GM23338 (cell line): ENCODE results near the gene ATF4. TPM values are rescaled to one million over a fixed set of nuclear protein-coding genes. Genes with fewer than 3 reads are reported as not detected.

Source experiments
- ATAC-seq: fragments of 200-7000 bp; cut with Tn5 transposase; 3 replicates; pipeline ENCODE4 v1.9.1; 2020
- DNase-seq: peaks from one replicate; pipeline ENCODE4 v3.0.0-alpha.2; 2015; ENCODE audit warnings: low spot score
- H2AFZ ChIP-seq: fragments of 200-600 bp; sonication (generic); 2 replicates; pipeline ENCODE4 v1.8.0; 2016; ENCODE audit warnings: antibody characterized with exemption, mild to moderate bottlenecking, moderate library complexity
- H3F3A ChIP-seq: fragments of 200-600 bp; sonication (generic); replicated peaks from 2 replicates; pipeline ENCODE4 v1.8.0; 2017; ENCODE audit warnings: antibody characterized with exemption, mixed run types, low read depth
- H3K27ac ChIP-seq: fragments of 200-600 bp; sonication (generic); 2 replicates; pipeline ENCODE4 v1.6.1; 2016; ENCODE audit warnings: low read depth
- H3K27me3 ChIP-seq: fragments of 200-600 bp; sonication (generic); 2 replicates; pipeline ENCODE4 v1.8.0; 2016; ENCODE audit warnings: mild to moderate bottlenecking, mixed run types, moderate library complexity; ENCODE audit not compliant: insufficient read depth
- H3K36me3 ChIP-seq: fragments of 200-600 bp; sonication (generic); 2 replicates; pipeline ENCODE4 v1.8.0; 2016; ENCODE audit warnings: mild to moderate bottlenecking; ENCODE audit not compliant: insufficient read depth
- H3K4me1 ChIP-seq: fragments of 200-600 bp; sonication (generic); 2 replicates; pipeline ENCODE4 v1.8.0; 2016; ENCODE audit warnings: mild to moderate bottlenecking, moderate library complexity; ENCODE audit not compliant: insufficient read depth
- H3K4me2 ChIP-seq: fragments of 200-600 bp; sonication (generic); 2 replicates; pipeline ENCODE4 v1.7.1; 2017; ENCODE audit warnings: mixed run types
- H3K4me3 ChIP-seq: fragments of 200-600 bp; sonication (generic); 2 replicates; pipeline ENCODE4 v1.6.1; 2016; ENCODE audit warnings: mixed run types
- H3K79me2 ChIP-seq: fragments of 200-600 bp; sonication (generic); replicated peaks from 2 replicates; pipeline ENCODE4 v1.8.0; 2017; ENCODE audit warnings: mild to moderate bottlenecking; ENCODE audit not compliant: insufficient read depth
- H3K9me2 ChIP-seq: fragments of 200-600 bp; sonication (generic); 2 replicates; pipeline ENCODE4 v1.8.0; 2017; ENCODE audit not compliant: insufficient read depth
- H4K20me1 ChIP-seq: fragments of 200-600 bp; sonication (generic); replicated peaks from 2 replicates; pipeline ENCODE4 v1.8.0; 2017; ENCODE audit warnings: mild to moderate bottlenecking; ENCODE audit not compliant: insufficient read depth
- H3K27ac Mint-ChIP-seq: 2 replicates; pipeline ENCODE4 v1.8.0; 2020; ENCODE audit warnings: inconsistent platforms, mild to moderate bottlenecking, moderate library complexity, mixed read lengths
- H3K27me3 Mint-ChIP-seq: 3 replicates; pipeline ENCODE4 v1.8.0; 2022; ENCODE audit warnings: low read depth, mild to moderate bottlenecking, moderate library complexity, mixed read lengths, inconsistent platforms; ENCODE audit not compliant: insufficient read depth, poor library complexity
- H3K36me3 Mint-ChIP-seq: 3 replicates; pipeline ENCODE4 v1.8.0; 2021; ENCODE audit warnings: low read depth, mild to moderate bottlenecking, inconsistent platforms, moderate library complexity, mixed read lengths
- H3K4me1 Mint-ChIP-seq: 3 replicates; pipeline ENCODE4 v1.8.0; 2020; ENCODE audit warnings: mild to moderate bottlenecking, inconsistent platforms, mixed read lengths
- H3K4me3 Mint-ChIP-seq: 3 replicates; pipeline ENCODE4 v1.8.0; 2021; ENCODE audit warnings: moderate library complexity, mild to moderate bottlenecking, inconsistent platforms, mixed read lengths
- H3K9me3 Mint-ChIP-seq: 3 replicates; pipeline ENCODE4 v1.8.0; 2020; ENCODE audit warnings: moderate library complexity, mild to moderate bottlenecking, inconsistent platforms, mixed read lengths
- EZH2 ChIP-seq: fragments of 200-600 bp; sonication (generic); IDR thresholded peaks from one replicate; pipeline ENCODE4 v1.8.0; 2017; ENCODE audit warnings: antibody characterized with exemption, mild to moderate bottlenecking, low read depth; ENCODE audit not compliant: unreplicated experiment
- JUNB ChIP-seq: IDR thresholded peaks from one replicate; pipeline ENCODE4 v1.6.1; 2016; ENCODE audit warnings: antibody characterized with exemption; ENCODE audit not compliant: unreplicated experiment
- NANOG ChIP-seq: IDR thresholded peaks from 2 replicates; pipeline ENCODE4 v1.6.1; 2016; ENCODE audit warnings: antibody characterized with exemption, borderline replicate concordance
- ZNF114 ChIP-seq: fragments of 250-450 bp; sonication (Bioruptor Pico); IDR thresholded peaks from 2 replicates; pipeline ENCODE4 v1.5.0; 2020; ENCODE audit warnings: mild to moderate bottlenecking, moderate library complexity
- ZNF331 ChIP-seq: fragments of 250-450 bp; sonication (Bioruptor Pico); IDR thresholded peaks from 2 replicates; pipeline ENCODE4 v1.5.0; 2020; ENCODE audit warnings: low read depth, mild to moderate bottlenecking, moderate library complexity
- polyA plus RNA-seq: library from polyadenylated mRNA; unstranded; fragments of >200 nt; fragmentation: Nextera tagmentation; extraction: Ambion mirVana; gene quantifications from 2 replicates; pipeline ENCODE4 v1.2.1, GENCODE V29; 2016
- total RNA-seq: library from RNA; depleted of rRNA; stranded (reverse); fragments of >200 nt; shearing (Covaris generic); gene quantifications from 2 replicates; pipeline ENCODE4 v1.2.3, GENCODE V29; 2014
- TF ChIP-seq, protein P1 (sequence below): fragments of 250-450 bp; sonication (Bioruptor Pico); IDR thresholded peaks from 2 replicates; pipeline ENCODE4 v1.5.0; 2020; ENCODE audit warnings: mild to moderate bottlenecking, moderate library complexity
- TF ChIP-seq, protein P2 (sequence below): IDR thresholded peaks from 2 replicates; pipeline ENCODE4 v1.6.1; 2016; ENCODE audit warnings: antibody characterized with exemption
- TF ChIP-seq, protein P3 (sequence below), 2 experiments: fragments of 200-600 bp in 1 of 2; sonication (generic) in 1 of 2; conservative IDR thresholded peaks; 2 replicates each; pipeline versions ENCODE4 v1.5.1 to v1.6.1; 2016 to 2017; ENCODE audit warnings: antibody characterized with exemption in 2 of 2, low read depth in 2 of 2, mild to moderate bottlenecking in 2 of 2, moderate library complexity in 1 of 2

The ATF4 gene
- total and polyA plus RNA-seq, 2 experiments from 2014 or later, result 446 to 553 TPM

DNA sequence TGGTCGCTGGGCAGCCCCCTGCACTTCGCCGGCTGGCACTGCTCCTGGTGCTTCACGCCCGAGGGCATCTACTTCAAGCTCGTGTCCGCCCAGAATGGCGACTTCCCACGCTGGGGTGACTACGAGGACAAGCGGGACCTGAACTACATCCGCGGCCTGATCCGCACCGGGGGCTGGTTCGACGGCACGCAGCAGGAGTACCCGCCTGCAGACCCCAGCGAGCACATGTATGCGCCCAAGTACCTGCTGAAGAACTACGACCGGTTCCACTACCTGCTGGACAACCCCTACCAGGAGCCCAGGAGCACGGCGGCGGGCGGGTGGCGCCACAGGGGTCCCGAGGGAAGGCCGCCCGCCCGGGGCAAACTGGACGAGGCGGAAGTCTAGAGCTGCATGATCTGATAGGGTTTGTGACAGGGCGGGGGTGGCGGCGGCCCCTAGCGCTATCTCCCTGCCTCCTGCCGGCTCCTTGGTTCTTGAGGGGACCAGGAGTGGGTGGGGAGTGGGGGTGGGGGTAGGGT, 31.7 kb upstream of the ATF4 start:
- no peak for DNase-seq
- no peak overlapping the region for H3K27ac ChIP-seq
- no peaks in the 10 kb centered on the region for H3K4me1 ChIP-seq
- H3K9me3 Mint-ChIP-seq, result no peaks in the 10 kb centered on the region
- H3K4me3 Mint-ChIP-seq, result no peak overlapping the region
- no peaks in the 10 kb centered on the region for H3F3A ChIP-seq
- no peaks in the 10 kb centered on the region for H3K27me3 ChIP-seq
- H3K36me3 Mint-ChIP-seq, result no peaks in the 10 kb centered on the region
- no peaks in the 10 kb centered on the region; the same call in 1 of the 2 replicates for H4K20me1 ChIP-seq
- no peak overlapping the region for H3K4me3 ChIP-seq
- H3K36me3 ChIP-seq, result no peaks in the 10 kb centered on the region
- H2AFZ ChIP-seq, result no peak overlapping the region
- no peak for ATAC-seq
- H3K9me2 ChIP-seq, result no peaks in the 10 kb centered on the region
- H3K27me3 Mint-ChIP-seq, result peaks cover 5% of the 10 kb centered on the region
- TF ChIP-seq, protein P1, sequence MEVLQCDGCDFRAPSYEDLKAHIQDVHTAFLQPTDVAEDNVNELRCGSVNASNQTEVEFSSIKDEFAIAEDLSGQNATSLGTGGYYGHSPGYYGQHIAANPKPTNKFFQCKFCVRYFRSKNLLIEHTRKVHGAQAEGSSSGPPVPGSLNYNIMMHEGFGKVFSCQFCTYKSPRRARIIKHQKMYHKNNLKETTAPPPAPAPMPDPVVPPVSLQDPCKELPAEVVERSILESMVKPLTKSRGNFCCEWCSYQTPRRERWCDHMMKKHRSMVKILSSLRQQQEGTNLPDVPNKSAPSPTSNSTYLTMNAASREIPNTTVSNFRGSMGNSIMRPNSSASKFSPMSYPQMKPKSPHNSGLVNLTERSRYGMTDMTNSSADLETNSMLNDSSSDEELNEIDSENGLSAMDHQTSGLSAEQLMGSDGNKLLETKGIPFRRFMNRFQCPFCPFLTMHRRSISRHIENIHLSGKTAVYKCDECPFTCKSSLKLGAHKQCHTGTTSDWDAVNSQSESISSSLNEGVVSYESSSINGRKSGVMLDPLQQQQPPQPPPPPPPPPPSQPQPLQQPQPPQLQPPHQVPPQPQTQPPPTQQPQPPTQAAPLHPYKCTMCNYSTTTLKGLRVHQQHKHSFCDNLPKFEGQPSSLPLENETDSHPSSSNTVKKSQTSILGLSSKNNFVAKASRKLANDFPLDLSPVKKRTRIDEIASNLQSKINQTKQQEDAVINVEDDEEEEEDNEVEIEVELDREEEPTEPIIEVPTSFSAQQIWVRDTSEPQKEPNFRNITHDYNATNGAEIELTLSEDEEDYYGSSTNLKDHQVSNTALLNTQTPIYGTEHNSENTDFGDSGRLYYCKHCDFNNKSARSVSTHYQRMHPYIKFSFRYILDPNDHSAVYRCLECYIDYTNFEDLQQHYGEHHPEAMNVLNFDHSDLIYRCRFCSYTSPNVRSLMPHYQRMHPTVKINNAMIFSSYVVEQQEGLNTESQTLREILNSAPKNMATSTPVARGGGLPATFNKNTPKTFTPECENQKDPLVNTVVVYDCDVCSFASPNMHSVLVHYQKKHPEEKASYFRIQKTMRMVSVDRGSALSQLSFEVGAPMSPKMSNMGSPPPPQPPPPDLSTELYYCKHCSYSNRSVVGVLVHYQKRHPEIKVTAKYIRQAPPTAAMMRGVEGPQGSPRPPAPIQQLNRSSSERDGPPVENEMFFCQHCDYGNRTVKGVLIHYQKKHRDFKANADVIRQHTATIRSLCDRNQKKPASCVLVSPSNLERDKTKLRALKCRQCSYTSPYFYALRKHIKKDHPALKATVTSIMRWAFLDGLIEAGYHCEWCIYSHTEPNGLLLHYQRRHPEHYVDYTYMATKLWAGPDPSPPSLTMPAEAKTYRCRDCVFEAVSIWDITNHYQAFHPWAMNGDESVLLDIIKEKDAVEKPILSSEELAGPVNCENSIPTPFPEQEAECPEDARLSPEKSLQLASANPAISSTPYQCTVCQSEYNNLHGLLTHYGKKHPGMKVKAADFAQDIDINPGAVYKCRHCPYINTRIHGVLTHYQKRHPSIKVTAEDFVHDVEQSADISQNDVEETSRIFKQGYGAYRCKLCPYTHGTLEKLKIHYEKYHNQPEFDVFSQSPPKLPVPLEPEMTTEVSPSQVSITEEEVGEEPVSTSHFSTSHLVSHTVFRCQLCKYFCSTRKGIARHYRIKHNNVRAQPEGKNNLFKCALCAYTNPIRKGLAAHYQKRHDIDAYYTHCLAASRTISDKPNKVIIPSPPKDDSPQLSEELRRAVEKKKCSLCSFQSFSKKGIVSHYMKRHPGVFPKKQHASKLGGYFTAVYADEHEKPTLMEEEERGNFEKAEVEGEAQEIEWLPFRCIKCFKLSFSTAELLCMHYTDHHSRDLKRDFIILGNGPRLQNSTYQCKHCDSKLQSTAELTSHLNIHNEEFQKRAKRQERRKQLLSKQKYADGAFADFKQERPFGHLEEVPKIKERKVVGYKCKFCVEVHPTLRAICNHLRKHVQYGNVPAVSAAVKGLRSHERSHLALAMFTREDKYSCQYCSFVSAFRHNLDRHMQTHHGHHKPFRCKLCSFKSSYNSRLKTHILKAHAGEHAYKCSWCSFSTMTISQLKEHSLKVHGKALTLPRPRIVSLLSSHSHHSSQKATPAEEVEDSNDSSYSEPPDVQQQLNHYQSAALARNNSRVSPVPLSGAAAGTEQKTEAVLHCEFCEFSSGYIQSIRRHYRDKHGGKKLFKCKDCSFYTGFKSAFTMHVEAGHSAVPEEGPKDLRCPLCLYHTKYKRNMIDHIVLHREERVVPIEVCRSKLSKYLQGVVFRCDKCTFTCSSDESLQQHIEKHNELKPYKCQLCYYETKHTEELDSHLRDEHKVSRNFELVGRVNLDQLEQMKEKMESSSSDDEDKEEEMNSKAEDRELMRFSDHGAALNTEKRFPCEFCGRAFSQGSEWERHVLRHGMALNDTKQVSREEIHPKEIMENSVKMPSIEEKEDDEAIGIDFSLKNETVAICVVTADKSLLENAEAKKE (CRISPR knock-in tag), result no peak
- TF ChIP-seq, protein P2, sequence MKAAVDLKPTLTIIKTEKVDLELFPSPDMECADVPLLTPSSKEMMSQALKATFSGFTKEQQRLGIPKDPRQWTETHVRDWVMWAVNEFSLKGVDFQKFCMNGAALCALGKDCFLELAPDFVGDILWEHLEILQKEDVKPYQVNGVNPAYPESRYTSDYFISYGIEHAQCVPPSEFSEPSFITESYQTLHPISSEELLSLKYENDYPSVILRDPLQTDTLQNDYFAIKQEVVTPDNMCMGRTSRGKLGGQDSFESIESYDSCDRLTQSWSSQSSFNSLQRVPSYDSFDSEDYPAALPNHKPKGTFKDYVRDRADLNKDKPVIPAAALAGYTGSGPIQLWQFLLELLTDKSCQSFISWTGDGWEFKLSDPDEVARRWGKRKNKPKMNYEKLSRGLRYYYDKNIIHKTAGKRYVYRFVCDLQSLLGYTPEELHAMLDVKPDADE, result no peak
- TF ChIP-seq EZH2 (no peak), ZNF114 (CRISPR knock-in tag) (no peak), JUNB (no peak), ZNF331 (no peak), NANOG (no peak)
- TF ChIP-seq, protein P3, sequence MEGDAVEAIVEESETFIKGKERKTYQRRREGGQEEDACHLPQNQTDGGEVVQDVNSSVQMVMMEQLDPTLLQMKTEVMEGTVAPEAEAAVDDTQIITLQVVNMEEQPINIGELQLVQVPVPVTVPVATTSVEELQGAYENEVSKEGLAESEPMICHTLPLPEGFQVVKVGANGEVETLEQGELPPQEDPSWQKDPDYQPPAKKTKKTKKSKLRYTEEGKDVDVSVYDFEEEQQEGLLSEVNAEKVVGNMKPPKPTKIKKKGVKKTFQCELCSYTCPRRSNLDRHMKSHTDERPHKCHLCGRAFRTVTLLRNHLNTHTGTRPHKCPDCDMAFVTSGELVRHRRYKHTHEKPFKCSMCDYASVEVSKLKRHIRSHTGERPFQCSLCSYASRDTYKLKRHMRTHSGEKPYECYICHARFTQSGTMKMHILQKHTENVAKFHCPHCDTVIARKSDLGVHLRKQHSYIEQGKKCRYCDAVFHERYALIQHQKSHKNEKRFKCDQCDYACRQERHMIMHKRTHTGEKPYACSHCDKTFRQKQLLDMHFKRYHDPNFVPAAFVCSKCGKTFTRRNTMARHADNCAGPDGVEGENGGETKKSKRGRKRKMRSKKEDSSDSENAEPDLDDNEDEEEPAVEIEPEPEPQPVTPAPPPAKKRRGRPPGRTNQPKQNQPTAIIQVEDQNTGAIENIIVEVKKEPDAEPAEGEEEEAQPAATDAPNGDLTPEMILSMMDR (conservative IDR thresholded peaks at IDR 0.05; ENCODE audit: low read depth in 2 of 2), result no peak
- no peak overlapping the region for H3K27ac Mint-ChIP-seq
- peaks cover 10% of the 10 kb centered on the region for H3K4me1 Mint-ChIP-seq
- H3K79me2 ChIP-seq, result no peaks in the 10 kb centered on the region
- H3K4me2 ChIP-seq, result no peak overlapping the region
